Peyer's patch (tissue), 4 donors: ENCODE data around the gene RASSF4. TPM values are rescaled to one million over a fixed set of nuclear protein-coding genes. Genes with fewer than 3 reads are reported as not detected.

Experiments used
- DNase-seq, 3 donors: peaks; one replicate each; pipeline ENCODE4 v3.0.0-alpha.2; 2017 to 2019
- H3K27ac ChIP-seq, 4 donors: fragments of 200-600 bp; sonication (generic); one replicate each; pipeline ENCODE4 v1.5.1; 2016 to 2019
- H3K27me3 ChIP-seq, 2 donors: fragments of 200-600 bp; sonication (generic); one replicate each; pipeline ENCODE4 v1.5.1; 2019
- H3K36me3 ChIP-seq, 3 donors: fragments of 200-600 bp; sonication (generic); one replicate each; pipeline ENCODE4 v1.5.1; 2016 to 2019
- H3K4me1 ChIP-seq, 4 donors: fragments of 200-600 bp; sonication (generic); one replicate each; pipeline ENCODE4 v1.5.1; 2016 to 2019
- H3K4me3 ChIP-seq, 4 donors: fragments of 200-600 bp; sonication (generic); 1 replicate in 3 of 4; 2 replicates in 1 of 4; pipeline ENCODE4 v1.5.1; 2016 to 2019; ENCODE audit warnings: mild to moderate bottlenecking in 1 of 4
- H3K9me3 ChIP-seq, 4 donors: fragments of 200-600 bp; sonication (generic); one replicate each; pipeline ENCODE4 v1.5.1; 2016 to 2019; ENCODE audit warnings: mild to moderate bottlenecking in 1 of 4
- CTCF ChIP-seq, 6 experiments: fragments of 450-650 bp in 4 of 6; fragments of 200-600 bp in 2 of 6; sonication (generic) in 1 of 6; IDR thresholded peaks; one replicate each; pipeline ENCODE4 v1.5.1; 2017 to 2019; ENCODE audit warnings: antibody characterized with exemption in 6 of 6, mild to moderate bottlenecking in 3 of 6, moderate library complexity in 1 of 6
- POLR2A ChIP-seq, 2 donors: fragments of 450-650 bp; IDR thresholded peaks; one replicate each; pipeline ENCODE4 v1.5.1; 2017; ENCODE audit warnings: antibody characterized with exemption in 2 of 2, mild to moderate bottlenecking in 2 of 2, moderate library complexity in 2 of 2
- total RNA-seq, 4 donors: library from RNA; depleted of rRNA; stranded (reverse); fragments of >200 nt; gene quantifications; one replicate each; pipeline ENCODE4 v1.1.0, GENCODE V29; 2016

The RASSF4 gene
- total RNA-seq, 4 donors from 2014 or later, result 62.7 to 99.6 (median 68.2) TPM

GRCh38 chr10:44995914-44996669 lies 36.5 kb downstream of the RASSF4 start:
- peak overlapping the region; percentile 55 to 85 (median 74) for H3K27ac ChIP-seq
- no peak for TF ChIP-seq CTCF (IDR thresholded peaks at IDR 0.05)
- TF ChIP-seq POLR2A (IDR thresholded peaks at IDR 0.05), result no peak
- no peak overlapping the region for H3K4me3 ChIP-seq
- H3K36me3 ChIP-seq, result peaks cover 0 to 24% (median 0%) of the 10 kb centered on the region in 3 donors
- no peaks in the 10 kb centered on the region for H3K27me3 ChIP-seq
- H3K9me3 ChIP-seq, result no peaks in the 10 kb centered on the region
- peak in 1 of 3 donors; percentile 44 for DNase-seq
- H3K4me1 ChIP-seq, result peaks cover 0 to 30% (median 5%) of the 10 kb centered on the region in 4 donors

GRCh38 chr10:44997105-44997748 lies 37.6 kb downstream of the RASSF4 start:
- peaks cover 0 to 13% (median 0%) of the 10 kb centered on the region in 3 donors for H3K36me3 ChIP-seq
- H3K4me3 ChIP-seq, result no peak overlapping the region
- H3K27me3 ChIP-seq, result no peaks in the 10 kb centered on the region
- H3K27ac ChIP-seq, result peak overlapping the region; percentile 55 to 85 (median 74)
- H3K9me3 ChIP-seq, result no peaks in the 10 kb centered on the region
- H3K4me1 ChIP-seq, result peaks cover 0 to 36% (median 8%) of the 10 kb centered on the region in 4 donors
- no peak for TF ChIP-seq POLR2A (IDR thresholded peaks at IDR 0.05)
- no peak for TF ChIP-seq CTCF (IDR thresholded peaks at IDR 0.05)
- no peak for DNase-seq

- Histone ChIP-seq H3K27me3 (no peaks in the 10 kb centered on the region), H3K36me3 (peaks cover 0 to 4% (median 0%) of the 10 kb centered on the region in 3 donors), H3K4me3 (no peak overlapping the region), H3K4me1 (peaks cover 0 to 42% (median 8%) of the 10 kb centered on the region in 4 donors), H3K9me3 (no peaks in the 10 kb centered on the region), H3K27ac (peak overlapping the region in 3 of 4 donors; percentile 67 to 85 (median 82))
- DNase-seq, result no peak
- TF ChIP-seq CTCF (IDR thresholded peaks at IDR 0.05) (no peak), POLR2A (IDR thresholded peaks at IDR 0.05) (no peak)
Measured at GRCh38 chr10:44998146-44998631, 38.6 kb downstream of the RASSF4 start.

GRCh38 chr10:45000138-45000751 lies 40.6 kb downstream of the RASSF4 start:
- Histone ChIP-seq H3K36me3 (peaks cover 0 to 10% (median 0%) of the 10 kb centered on the region in 3 donors), H3K27me3 (no peaks in the 10 kb centered on the region), H3K4me3 (peak overlapping the region; percentile 42 to 76 (median 66)), H3K9me3 (no peaks in the 10 kb centered on the region), H3K27ac (peak overlapping the region; percentile 82 to 96 (median 94)), H3K4me1 (peaks cover 0 to 37% (median 7%) of the 10 kb centered on the region in 4 donors)
- DNase-seq, result peak in 1 of 3 donors; percentile 80
- TF ChIP-seq POLR2A (IDR thresholded peaks at IDR 0.05), result no peak
- TF ChIP-seq CTCF (IDR thresholded peaks at IDR 0.05), result no peak

- DNase-seq, result peak; percentile 65 to 85 (median 85)
- peak within 1 kb of the TSS; percentile 42 to 76 (median 66) for H3K4me3 ChIP-seq
- TF ChIP-seq CTCF (IDR thresholded peaks at IDR 0.05), result peak in 4 of 6 experiments; percentile 9 to 30 (median 28)
- TF ChIP-seq POLR2A (IDR thresholded peaks at IDR 0.05), result peak; percentile 32 to 46
- no peaks in the 10 kb centered on the region for H3K27me3 ChIP-seq
- H3K9me3 ChIP-seq, result no peaks in the 10 kb centered on the region
- H3K27ac ChIP-seq, result peak within 1 kb of the TSS; percentile 82 to 96 (median 94)
- peaks cover 0 to 10% (median 0%) of the 10 kb centered on the region in 3 donors for H3K36me3 ChIP-seq
- H3K4me1 ChIP-seq, result peaks cover 0 to 33% (median 6%) of the 10 kb centered on the region in 4 donors
Measured at GRCh38 chr10:45000752-45001380, 41.3 kb downstream of the RASSF4 start, which contains the start of gene ZNF22. TSS of gene ZNF22 (plus strand) at chr10:45000923. CDS start at chr10:45003369, 2,446 bp downstream.
